Esophagus squamous epithelium (tissue), 4 donors: ENCODE data around the gene DUS1L.

ENCODE experiments used
- CTCF ChIP-seq, 6 experiments: fragments of 450-650 bp in 4 of 6; fragments of 200-600 bp in 2 of 6; sonication (generic) in 2 of 6; IDR thresholded peaks; one replicate each; pipeline ENCODE4 v1.5.1; 2016 to 2019; ENCODE audit warnings: antibody characterized with exemption in 6 of 6, mild to moderate bottlenecking in 4 of 6, moderate library complexity in 4 of 6
- POLR2A ChIP-seq, 4 donors: fragments of 450-650 bp; IDR thresholded peaks; one replicate each; pipeline ENCODE4 v1.6.1; 2017; ENCODE audit warnings: antibody characterized with exemption in 4 of 4, mild to moderate bottlenecking in 4 of 4, moderate library complexity in 3 of 4

GRCh38 chr17:82112914-82113311 lies 47.3 kb upstream of the DUS1L start:
- TF ChIP-seq POLR2A (IDR thresholded peaks at IDR 0.05) (no peak), CTCF (IDR thresholded peaks at IDR 0.05) (no peak)
